GM12878 (cell line): ENCODE results near the gene L3MBTL1. TPM values are rescaled to one million over a fixed set of nuclear protein-coding genes. Genes with fewer than 3 reads are reported as not detected.

ENCODE experiments used
- ATAC-seq: fragments of 200-7000 bp; cut with Tn5 transposase; 3 replicates; pipeline ENCODE4 v1.9.1; 2020; ENCODE audit warnings: mild to moderate bottlenecking, moderate library complexity
- BruUV-seq: library from RNA; stranded (reverse); fragments of 400-500 nt; replicated peaks from 2 replicates; lab custom pipeline; 2021; lab: Mats Ljungman, UMichigan
- CTCF ChIA-PET: fragments of 300-600 bp; sonication (Branson Sonifier 250); formaldehyde crosslinking; extraction: SDS; loops from one replicate; lab custom pipeline; 2021; ENCODE audit warnings: inconsistent platforms; lab: Yijun Ruan, JAX
- POLR2A ChIA-PET: fragments of 350-600 bp; formaldehyde crosslinking; extraction: SDS; loops from one replicate; lab custom pipeline; 2021; ENCODE audit warnings: inconsistent platforms; lab: Charles Lee
- RAD21 ChIA-PET: fragments of 300-600 bp; sonication (Branson Sonifier 250); formaldehyde crosslinking; loops from one replicate; lab custom pipeline; 2023; ENCODE audit warnings: antibody characterized with exemption; ENCODE audit not compliant: unreplicated experiment; lab: Charles Lee
- SMC1A ChIA-PET: fragments of 300-600 bp; sonication (Branson Sonifier 250); formaldehyde crosslinking; loops from one replicate; lab custom pipeline; 2023; ENCODE audit not compliant: unreplicated experiment, uncharacterized antibody; lab: Charles Lee
- DNase-seq: peaks from one replicate; pipeline ENCODE4 v3.0.0-alpha.2; 2011; ENCODE audit warnings: low read depth, low spot score
- FAIRE-seq: peaks from 3 replicates; lab custom pipeline; 2011; peaks lifted over from hg19 to GRCh38; lab: Jason Lieb, UNC
- H2AFZ ChIP-seq: 2 replicates; pipeline ENCODE4 v1.6.0; 2011; ENCODE audit warnings: low read depth, low read length, control low read depth; ENCODE audit not compliant: control insufficient read depth
- H3K27ac ChIP-seq: 2 replicates; pipeline ENCODE4 v1.5.1; 2011; ENCODE audit warnings: control low read depth; ENCODE audit not compliant: control insufficient read depth, insufficient read depth
- H3K27me3 ChIP-seq, 2 experiments: replicated peaks in 1 of 2; 2 replicates each; pipeline versions ENCODE4 v1.6.0 to v1.6.1; 2011; ENCODE audit warnings: low read length in 1 of 2; ENCODE audit not compliant: control insufficient read depth in 2 of 2, insufficient read depth in 2 of 2
- H3K36me3 ChIP-seq, 2 experiments: 2 replicates each; pipeline ENCODE4 v1.5.1; 2011; ENCODE audit warnings: low read length in 1 of 2; ENCODE audit not compliant: control insufficient read depth in 2 of 2, insufficient read depth in 2 of 2
- H3K4me1 ChIP-seq: 2 replicates; pipeline ENCODE4 v1.6.1; 2011; ENCODE audit warnings: mild to moderate bottlenecking, low read length, moderate library complexity, mixed read lengths; ENCODE audit not compliant: control insufficient read depth, insufficient read depth
- H3K4me2 ChIP-seq: 2 replicates; pipeline ENCODE4 v1.6.0; 2011; ENCODE audit warnings: control low read depth; ENCODE audit not compliant: control insufficient read depth, insufficient read depth
- H3K4me3 ChIP-seq: fragments of 200-600 bp; sonication (generic); 2 replicates; pipeline ENCODE4 v1.5.1; 2016
- H3K79me2 ChIP-seq: 2 replicates; pipeline ENCODE4 v1.6.0; 2011; ENCODE audit warnings: low read length; ENCODE audit not compliant: control insufficient read depth, insufficient read depth
- H3K9ac ChIP-seq: 2 replicates; pipeline ENCODE4 v1.8.0; 2011; ENCODE audit warnings: low read length, control low read depth, mixed read lengths; ENCODE audit not compliant: control insufficient read depth, insufficient read depth
- H3K9me3 ChIP-seq: replicated peaks from 3 replicates; pipeline ENCODE4 v1.5.1; 2011; ENCODE audit warnings: mild to moderate bottlenecking, low read length; ENCODE audit not compliant: control insufficient read depth, insufficient read depth
- H4K20me1 ChIP-seq: 2 replicates; pipeline ENCODE4 v1.6.0; 2011; ENCODE audit not compliant: control insufficient read depth, insufficient read depth
- ASH2L ChIP-seq: fragments of 300-600, 200-600 bp; sonication (generic); IDR thresholded peaks from 2 replicates; pipeline ENCODE4 v1.6.1; 2017; ENCODE audit warnings: low read depth, mild to moderate bottlenecking, borderline replicate concordance
- BMI1 ChIP-seq: fragments of 450-650 bp; IDR thresholded peaks from 2 replicates; pipeline ENCODE4 v1.6.1; 2016; ENCODE audit warnings: mild to moderate bottlenecking, moderate library complexity, borderline replicate concordance
- CBX3 ChIP-seq: fragments of 200-600 bp; sonication (generic); IDR thresholded peaks from 2 replicates; pipeline ENCODE4 v1.6.1; 2016; ENCODE audit warnings: low read depth, borderline replicate concordance
- CUX1 ChIP-seq: IDR thresholded peaks from 2 replicates; pipeline ENCODE4 v1.6.1; 2012; ENCODE audit warnings: improper control_type of control experiment, low read depth, low read length; ENCODE audit not compliant: insufficient replicate concordance
- ESRRA ChIP-seq: IDR thresholded peaks from 2 replicates; pipeline ENCODE4 v1.6.1; 2012; ENCODE audit warnings: mild to moderate bottlenecking, low read length, improper control_type of control experiment
- IKZF2 ChIP-seq, 2 experiments: fragments of 450-650 bp; IDR thresholded peaks; 2 replicates each; pipeline ENCODE4 v1.6.1; 2017; ENCODE audit warnings: mild to moderate bottlenecking in 2 of 2, moderate library complexity in 2 of 2
- MAX ChIP-seq: IDR thresholded peaks from 2 replicates; pipeline ENCODE4 v1.6.1; 2012; ENCODE audit warnings: low read depth, low read length, improper control_type of control experiment
- MYB ChIP-seq: fragments of 150-350 bp; IDR thresholded peaks from 2 replicates; pipeline ENCODE4 v1.6.1; 2014; ENCODE audit warnings: mild to moderate bottlenecking, low read depth, low read length, borderline replicate concordance
- NFIC ChIP-seq: IDR thresholded peaks from 2 replicates; pipeline ENCODE4 v1.6.1; 2012; ENCODE audit warnings: low read depth, mild to moderate bottlenecking, inconsistent platforms, low read length, moderate library complexity
- NR2F1 ChIP-seq: fragments of 450-650 bp; conservative IDR thresholded peaks from 2 replicates; pipeline ENCODE4 v1.6.1; 2017; ENCODE audit warnings: mild to moderate bottlenecking
- NRF1 ChIP-seq: conservative IDR thresholded peaks from 2 replicates; pipeline ENCODE4 v1.6.1; 2011; ENCODE audit warnings: mild to moderate bottlenecking, low read depth, low read length, improper control_type of control experiment
- PAX8 ChIP-seq: fragments of 450-650 bp; IDR thresholded peaks from 2 replicates; pipeline ENCODE4 v1.6.1; 2017; ENCODE audit warnings: mild to moderate bottlenecking, moderate library complexity
- STAT3 ChIP-seq: IDR thresholded peaks from 2 replicates; pipeline ENCODE4 v1.6.1; 2011; ENCODE audit warnings: low read depth, low read length, improper control_type of control experiment
- WGBS: methylation state at CpG from one replicate; pipeline ENCODE4 v1.1.6; 2016; ENCODE audit warnings: low lambda C conversion rate; ENCODE audit not compliant: insufficient replicate concordance, insufficient coverage; ENCODE audit errors: missing lambda C conversion rate; 5-methylcytosine and 5-hydroxymethylcytosine counted together
- in situ Hi-C: fragments of 300-500 bp; cut with MboI; formaldehyde crosslinking; loops from 9 replicates; pipeline ENCODE4 v1.14.3; 2018; ENCODE audit warnings: mixed read lengths
- intact Hi-C: fragments of 100-400 bp; cut with micrococcal nuclease; formaldehyde crosslinking; loops from one replicate; pipeline ENCODE4 v1.14.2; 2022; ENCODE audit not compliant: unreplicated experiment
- polyA plus RNA-seq, 11 experiments: library from polyadenylated mRNA; depleted of rRNA in 4 of 11; unstranded in 6 of 11; stranded (reverse) in 5 of 11; fragments of >200 nt; fragmentation: Nextera tagmentation in 4 of 11; fragmentation: Illumina TruSeq in 1 of 11; extraction: Ambion mirVana in 4 of 11; extraction: Trizol in 1 of 11; gene quantifications; 1 replicate in 1 of 11; 2 replicates in 10 of 11; pipeline versions ENCODE4 v1.2.1 to v1.2.3, GENCODE V29; 2011 to 2016; ENCODE audit warnings: inconsistent platforms in 2 of 11, missing spikeins in 2 of 11, low read depth in 1 of 11
- total RNA-seq, 4 experiments: library from RNA; depleted of rRNA in 3 of 4; stranded (reverse); fragments of >200 nt in 3 of 4; fragmentation: Illumina TruSeq in 1 of 4; extraction: Trizol in 1 of 4; gene quantifications; 2 replicates each; pipeline versions ENCODE4 v1.2.1 to v1.2.3, GENCODE V29; 2013 to 2021

The L3MBTL1 gene
- total and polyA plus RNA-seq, 10 of the 15 experiments (the other 5 are each of a cell fraction or from before 2014, with no cell fraction given) = 0.56 to 6.6 (median 3.9) TPM

GRCh38 chr20:43568706-43569105 is 61.2 kb downstream of the L3MBTL1 start:
- intact Hi-C loops = no loop called here
- Histone ChIP-seq H3K9ac (no peak overlapping the region), H3K36me3 (no peaks in the 10 kb centered on the region), H2AFZ (no peak overlapping the region), H3K9me3 (no peaks in the 10 kb centered on the region), H4K20me1 (no peaks in the 10 kb centered on the region), H3K4me3 (no peak overlapping the region), H3K27me3 (no peaks in the 10 kb centered on the region), H3K4me2 (no peak overlapping the region), H3K79me2 (no peaks in the 10 kb centered on the region), H3K4me1 (no peaks in the 10 kb centered on the region), H3K27ac (no peak overlapping the region)
- DNase-seq = no peak
- RAD21 ChIA-PET = interaction anchor here (1.7 kb wide), 1 partner anchor 123 kb away, joined by 4 read pairs; no protein-coding TSS in a partner anchor
- POLR2A ChIA-PET = no interaction called here
- CTCF ChIA-PET = no interaction called here
- no TSS peak for BruUV-seq
- 35% methylated on average over 4 of the region's 4 CpGs for WGBS
- in situ Hi-C loops = no loop called here
- no peak for FAIRE-seq
- TF ChIP-seq BMI1 = no peak
- TF ChIP-seq PAX8 = no peak
- SMC1A ChIA-PET = interaction anchor here (1.5 to 2.5 kb wide), 2 partner anchors 10 to 16 kb away, joined by 3 to 8 read pairs; partner anchors contain the start of gene SGK2
- ATAC-seq = no peak

- DNase-seq (no peak), ATAC-seq (no peak), FAIRE-seq (no peak)
- in situ Hi-C loops (no loop called here), intact Hi-C loops (no loop called here)
- 65% methylated on average over 10 of the region's 10 CpGs for WGBS
- POLR2A ChIA-PET = no interaction called here
- Histone ChIP-seq H3K27me3 (no peaks in the 10 kb centered on the region), H2AFZ (no peak overlapping the region), H4K20me1 (no peaks in the 10 kb centered on the region), H3K27ac (no peak overlapping the region), H3K9ac (no peak overlapping the region), H3K4me1 (no peaks in the 10 kb centered on the region), H3K4me2 (no peak overlapping the region), H3K79me2 (no peaks in the 10 kb centered on the region), H3K36me3 (no peaks in the 10 kb centered on the region), H3K9me3 (no peaks in the 10 kb centered on the region), H3K4me3 (no peak overlapping the region)
- RAD21 ChIA-PET = interaction anchor here (1.1 to 1.7 kb wide), 2 partner anchors 31 to 123 kb away, joined by 4 read pairs; no protein-coding TSS in a partner anchor
- CTCF ChIA-PET = interaction anchor here (0.5 to 1.1 kb wide), 2 partner anchors 27 to 123 kb away, joined by 4 to 5 read pairs; no protein-coding TSS in a partner anchor
- SMC1A ChIA-PET = interaction anchor here (1.5 to 2.5 kb wide), 2 partner anchors 11 to 15 kb away, joined by 3 to 8 read pairs; partner anchors contain the start of gene SGK2
- BruUV-seq = no TSS peak
- no peak for TF ChIP-seq MYB
- TF ChIP-seq MAX = no peak
- no peak for TF ChIP-seq NFIC
- TF ChIP-seq IKZF2 (IDR thresholded peaks at IDR 0.05) = no peak
- no peak for TF ChIP-seq ESRRA
- TF ChIP-seq CUX1 = no peak
- TF ChIP-seq CBX3 = no peak
- TF ChIP-seq NRF1 = no peak
- TF ChIP-seq ASH2L = no peak
- TF ChIP-seq STAT3 = no peak
- no peak for TF ChIP-seq NR2F1
Measured at GRCh38 chr20:43569282-43569681, 61.8 kb downstream of the L3MBTL1 start.
